Lower lobe of right lung (tissue), 2 donors: ENCODE results near the gene GOT1. TPM values are rescaled to one million over a fixed set of nuclear protein-coding genes. Genes with fewer than 3 reads are reported as not detected.

Experiments used
- ATAC-seq, 2 donors: fragments of 200-7000 bp; cut with Tn5 transposase; one replicate each; pipeline ENCODE4 v1.9.1; 2020 to 2022; ENCODE audit warnings: mild to moderate bottlenecking in 2 of 2, moderate library complexity in 2 of 2
- DNase-seq: peaks from one replicate; pipeline ENCODE4 v3.0.0-alpha.2; 2020
- H3K27ac ChIP-seq: fragments of 200-600 bp; one replicate; pipeline ENCODE4 v1.8.0; 2022
- H3K27me3 ChIP-seq: fragments of 200-600 bp; one replicate; pipeline ENCODE4 v1.8.0; 2022; ENCODE audit warnings: low read depth
- H3K36me3 ChIP-seq: fragments of 200-600 bp; one replicate; pipeline ENCODE4 v1.8.0; 2022; ENCODE audit warnings: mild to moderate bottlenecking
- H3K4me1 ChIP-seq: fragments of 200-600 bp; one replicate; pipeline ENCODE4 v1.8.0; 2022
- H3K4me3 ChIP-seq: fragments of 200-600 bp; one replicate; pipeline ENCODE4 v1.8.0; 2022; ENCODE audit warnings: mild to moderate bottlenecking
- H3K9me3 ChIP-seq: fragments of 200-600 bp; one replicate; pipeline ENCODE4 v1.8.0; 2022
- CTCF ChIP-seq: fragments of 200-600 bp; IDR thresholded peaks from one replicate; pipeline ENCODE4 v1.8.0; 2022; ENCODE audit warnings: antibody characterized with exemption, mild to moderate bottlenecking
- intact Hi-C: fragments of 100-400 bp; cut with DNase I; formaldehyde crosslinking; loops from one replicate; pipeline ENCODE4 v1.11.0; 2022
- total RNA-seq: library from RNA; stranded (reverse); fragmentation: NEBNext Ultra II Directional; extraction: Animal tissue kit (Norgen Biotek cat#: 25700); gene quantifications from one replicate; pipeline ENCODE4 v1.2.1, GENCODE V29; 2021
- donor health status: DM: no; HTN: yes; CAD: no; lungs with severe emphysema.

Gene GOT1
- total RNA-seq, 1 donor from 2014 or later, result 16.9 TPM

GRCh38 chr10:99422529-99423096, 7.8 kb downstream of the GOT1 start:
- H3K27me3 ChIP-seq, result no peaks in the 10 kb centered on the region
- TF ChIP-seq CTCF, result no peak
- H3K4me1 ChIP-seq, result no peaks in the 10 kb centered on the region
- ATAC-seq (no peak), DNase-seq (no peak)
- peaks cover 45% of the 10 kb centered on the region for H3K36me3 ChIP-seq
- H3K9me3 ChIP-seq, result no peaks in the 10 kb centered on the region
- H3K4me3 ChIP-seq, result no peak overlapping the region
- intact Hi-C loops, result no loop called here
- H3K27ac ChIP-seq, result no peak overlapping the region

- intact Hi-C loops, result no loop called here
- TF ChIP-seq CTCF, result no peak
- DNase-seq, result no peak
- Histone ChIP-seq H3K27ac (no peak overlapping the region), H3K4me3 (no peak overlapping the region), H3K27me3 (no peaks in the 10 kb centered on the region), H3K36me3 (peaks cover 45% of the 10 kb centered on the region), H3K9me3 (no peaks in the 10 kb centered on the region), H3K4me1 (no peaks in the 10 kb centered on the region)
- ATAC-seq, result peak in 1 of 2 donors; percentile 51
Observed at GRCh38 chr10:99421233-99421739, 9.1 kb downstream of the GOT1 start.

- no peaks in the 10 kb centered on the region for H3K9me3 ChIP-seq
- peaks cover 34% of the 10 kb centered on the region for H3K36me3 ChIP-seq
- ATAC-seq, result no peak
- intact Hi-C loops, result no loop called here
- no peaks in the 10 kb centered on the region for H3K27me3 ChIP-seq
- TF ChIP-seq CTCF, result no peak
- DNase-seq, result no peak
- no peaks in the 10 kb centered on the region for H3K4me1 ChIP-seq
- no peak overlapping the region for H3K27ac ChIP-seq
- no peak overlapping the region for H3K4me3 ChIP-seq
Observed at GRCh38 chr10:99419688-99420087, 10.7 kb downstream of the GOT1 start.

- no peak overlapping the region for H3K27ac ChIP-seq
- H3K9me3 ChIP-seq, result no peaks in the 10 kb centered on the region
- no peak overlapping the region for H3K4me3 ChIP-seq
- intact Hi-C loops, result no loop called here
- H3K36me3 ChIP-seq, result peaks cover 30% of the 10 kb centered on the region
- ATAC-seq (no peak), DNase-seq (no peak)
- no peaks in the 10 kb centered on the region for H3K27me3 ChIP-seq
- no peaks in the 10 kb centered on the region for H3K4me1 ChIP-seq
- no peak for TF ChIP-seq CTCF
Observed at GRCh38 chr10:99418910-99419624, 11.4 kb downstream of the GOT1 start.

GRCh38 chr10:99412099-99412498, 18.3 kb downstream of the GOT1 start:
- peaks cover 12% of the 10 kb centered on the region for H3K36me3 ChIP-seq
- no peaks in the 10 kb centered on the region for H3K9me3 ChIP-seq
- H3K4me1 ChIP-seq, result no peaks in the 10 kb centered on the region
- DNase-seq (no peak), ATAC-seq (no peak)
- no peak overlapping the region for H3K4me3 ChIP-seq
- TF ChIP-seq CTCF, result no peak
- no peaks in the 10 kb centered on the region for H3K27me3 ChIP-seq
- intact Hi-C loops, result no loop called here
- H3K27ac ChIP-seq, result no peak overlapping the region
